Sigmoid colon (tissue), 7 donors: ENCODE results near the gene THOC5. TPM values are rescaled to one million over a fixed set of nuclear protein-coding genes. Genes with fewer than 3 reads are reported as not detected.
"Not testable (repeated sequence)": the region's sequence is repeated elsewhere in the genome, so short reads cannot be mapped to it uniquely, and the experiment has no call there.

Experiments used
- DNase-seq: peaks from one replicate; pipeline ENCODE4 v3.0.0-alpha.2; 2019
- H3K27ac ChIP-seq, 4 donors: fragments of 200-600 bp; sonication (generic); one replicate each; pipeline ENCODE4 v1.5.1; 2016 to 2019; ENCODE audit warnings: mild to moderate bottlenecking in 1 of 4
- H3K27me3 ChIP-seq, 3 donors: fragments of 200-600 bp; sonication (generic); one replicate each; pipeline ENCODE4 v1.5.1; 2019; ENCODE audit warnings: mild to moderate bottlenecking in 1 of 3
- H3K36me3 ChIP-seq, 4 donors: fragments of 200-600 bp; sonication (generic); one replicate each; pipeline ENCODE4 v1.5.1; 2016 to 2019
- H3K4me1 ChIP-seq, 4 donors: fragments of 200-600 bp; sonication (generic); one replicate each; pipeline ENCODE4 v1.5.1; 2017 to 2019
- H3K4me3 ChIP-seq, 4 donors: fragments of 200-600 bp; sonication (generic); one replicate each; pipeline ENCODE4 v1.5.1; 2017 to 2019; ENCODE audit warnings: mild to moderate bottlenecking in 2 of 4, moderate library complexity in 1 of 4
- H3K9me3 ChIP-seq, 4 donors: fragments of 200-600 bp in 3 of 4; sonication (generic) in 3 of 4; one replicate each; pipeline versions ENCODE4 v1.5.1 to v1.6.1; 2013 to 2019
- CTCF ChIP-seq, 4 experiments: fragments of 450-650 bp in 3 of 4; fragments of 200-600 bp in 1 of 4; IDR thresholded peaks; one replicate each; pipeline ENCODE4 v1.5.1; 2016 to 2019; ENCODE audit warnings: antibody characterized with exemption in 4 of 4, mild to moderate bottlenecking in 3 of 4, moderate library complexity in 2 of 4
- EP300 ChIP-seq, 4 donors: sonication (generic); formaldehyde crosslinking; IDR thresholded peaks; one replicate each; pipeline ENCODE4 v1.6.1; 2017; ENCODE audit warnings: antibody characterized with exemption in 4 of 4
- POLR2A ChIP-seq, 2 donors: fragments of 450-650 bp; IDR thresholded peaks; one replicate each; pipeline ENCODE4 v1.6.1; 2016; ENCODE audit warnings: antibody characterized with exemption in 2 of 2, mild to moderate bottlenecking in 2 of 2, moderate library complexity in 2 of 2
- POLR2AphosphoS5 ChIP-seq, 4 donors: sonication (generic); formaldehyde crosslinking; IDR thresholded peaks; one replicate each; pipeline ENCODE4 v1.6.1; 2017; ENCODE audit warnings: antibody characterized with exemption in 4 of 4
- WGBS, 2 donors: extraction: QIAGEN DNeasy Blood & Tissue Kit; methylation state at CpG; one replicate each; pipeline ENCODE4 v1.1.7; 2013; 5-methylcytosine and 5-hydroxymethylcytosine counted together
- intact Hi-C: fragments of 100-400 bp; cut with DNase I; formaldehyde crosslinking; loops from one replicate; pipeline ENCODE4 v1.15.1; 2023
- polyA plus RNA-seq, 3 donors: library from polyadenylated mRNA; stranded (reverse); fragments of 200-250 nt; gene quantifications; one replicate each; pipeline ENCODE4 v1.2.3, GENCODE V29; 2013
- total RNA-seq, 4 donors: library from RNA; depleted of rRNA; stranded (reverse); fragments of >200 nt; gene quantifications; one replicate each; pipeline ENCODE4 v1.1.0, GENCODE V29; 2016
- donor health status: healthy with polysubstance abuse.
- donor health status: Bipolar disorder and iron deficiency.
- donor health status: healthy.

THOC5 gene
- total and polyA plus RNA-seq, 7 donors, result 12.0 to 72.2 (median 50.1) TPM

- intact Hi-C loops, result no loop called here
- WGBS, 2 donors, result 92 to 96% methylated on average over 2 of the region's 2 CpGs
- H3K36me3 ChIP-seq, result peaks cover 20 to 81% (median 33%) of the 10 kb centered on the region in 4 donors
- H3K27me3 ChIP-seq, result no peaks in the 10 kb centered on the region
- H3K4me1 ChIP-seq, result peaks cover 0 to 2% (median 0%) of the 10 kb centered on the region in 4 donors
- no peak overlapping the region for H3K27ac ChIP-seq
- TF ChIP-seq CTCF (IDR thresholded peaks at IDR 0.05) (no peak), POLR2AphosphoS5 (IDR thresholded peaks at IDR 0.05) (no peak), EP300 (IDR thresholded peaks at IDR 0.05) (no peak), POLR2A (IDR thresholded peaks at IDR 0.05) (no peak)
- no peak overlapping the region for H3K4me3 ChIP-seq
- H3K9me3 ChIP-seq, result no peaks in the 10 kb centered on the region
- DNase-seq, result no peak
Observed at GRCh38 chr22:29559853-29560252, 6.3 kb upstream of the THOC5 start.

- intact Hi-C loops, result no loop called here
- no peak for DNase-seq
- H3K4me1 ChIP-seq, result peaks cover 0 to 10% (median 6%) of the 10 kb centered on the region in 4 donors
- H3K4me3 ChIP-seq, result no peak overlapping the region
- 94 to 96% methylated on average over 6 of the region's 6 CpGs for WGBS, 2 donors
- no peaks in the 10 kb centered on the region for H3K27me3 ChIP-seq
- H3K9me3 ChIP-seq, result no peaks in the 10 kb centered on the region
- H3K36me3 ChIP-seq, result peaks cover 20 to 73% (median 32%) of the 10 kb centered on the region in 4 donors
- H3K27ac ChIP-seq, result no peak overlapping the region
- TF ChIP-seq POLR2AphosphoS5 (IDR thresholded peaks at IDR 0.05) (no peak), EP300 (IDR thresholded peaks at IDR 0.05) (no peak), CTCF (IDR thresholded peaks at IDR 0.05) (no peak), POLR2A (IDR thresholded peaks at IDR 0.05) (no peak)
Observed at GRCh38 chr22:29559030-29559429, 5.5 kb upstream of the THOC5 start.

GRCh38 chr22:29555065-29555644, 1.6 kb upstream of the THOC5 start:
- Histone ChIP-seq H3K27ac (peak overlapping the region in 2 of 4 donors; percentile 85 to 89), H3K36me3 (peaks cover 12 to 53% (median 21%) of the 10 kb centered on the region in 4 donors), H3K27me3 (no peaks in the 10 kb centered on the region), H3K4me1 (peaks cover 0 to 14% (median 11%) of the 10 kb centered on the region in 4 donors), H3K4me3 (no peak overlapping the region), H3K9me3 (no peaks in the 10 kb centered on the region)
- no peak for TF ChIP-seq EP300 (IDR thresholded peaks at IDR 0.05)
- no peak for TF ChIP-seq POLR2A (IDR thresholded peaks at IDR 0.05)
- TF ChIP-seq POLR2AphosphoS5 (IDR thresholded peaks at IDR 0.05), result no peak
- TF ChIP-seq CTCF (IDR thresholded peaks at IDR 0.05), result no peak
- intact Hi-C loops, result no loop called here
- DNase-seq, result no peak
- 72 to 79% methylated on average over 4 of the region's 4 CpGs for WGBS, 2 donors

- H3K27me3 ChIP-seq, H3K27ac ChIP-seq, intact Hi-C loops, DNase-seq, H3K9me3 ChIP-seq: not testable (repeated sequence)
- Histone ChIP-seq H3K4me1 (peaks cover 0 to 14% (median 11%) of the 10 kb centered on the region in 4 donors), H3K4me3 (peak overlapping the region in 1 of 4 donors; percentile 93), H3K36me3 (peaks cover 6 to 43% (median 12%) of the 10 kb centered on the region in 4 donors)
- 91 to 96% methylated on average over 33 of the region's 33 CpGs for WGBS, 2 donors
Observed at GRCh38 chr22:29552357-29552756, 1.2 kb downstream of the THOC5 start.

- peaks cover 0 to 14% (median 11%) of the 10 kb centered on the region in 4 donors for H3K4me1 ChIP-seq
- H3K27ac ChIP-seq, result no peak overlapping the region
- H3K4me3 ChIP-seq, result no peak overlapping the region
- no peak for DNase-seq
- TF ChIP-seq POLR2AphosphoS5 (IDR thresholded peaks at IDR 0.05) (no peak), CTCF (IDR thresholded peaks at IDR 0.05) (no peak), EP300 (IDR thresholded peaks at IDR 0.05) (no peak), POLR2A (IDR thresholded peaks at IDR 0.05) (no peak)
- H3K9me3 ChIP-seq, result no peaks in the 10 kb centered on the region
- H3K27me3 ChIP-seq, result no peaks in the 10 kb centered on the region
- intact Hi-C loops, result no loop called here
- peaks cover 0 to 43% (median 11%) of the 10 kb centered on the region in 4 donors for H3K36me3 ChIP-seq
- 93 to 94% methylated on average over 4 of the region's 4 CpGs for WGBS, 2 donors
Observed at GRCh38 chr22:29550005-29550404, 3.6 kb downstream of the THOC5 start.

GRCh38 chr22:29545045-29545444, 8.5 kb downstream of the THOC5 start:
- H3K27me3 ChIP-seq, H3K27ac ChIP-seq, H3K9me3 ChIP-seq, DNase-seq, H3K4me1 ChIP-seq, intact Hi-C loops, H3K4me3 ChIP-seq: not testable (repeated sequence)
- WGBS, 2 donors, result 91 to 92% methylated on average over 8 of the region's 8 CpGs
- H3K36me3 ChIP-seq, result peaks cover 11 to 82% (median 24%) of the 10 kb centered on the region in 4 donors
